Measurements from ENCODE around the gene HSH2D.
A peak's percentile ranks its signal among the peaks of the same experiment; 100 is the strongest.
"Not testable (repeated sequence)": the region's sequence is repeated elsewhere in the genome, so short reads cannot be mapped to it uniquely, and the experiment has no call there.

Gene HSH2D

DNA sequence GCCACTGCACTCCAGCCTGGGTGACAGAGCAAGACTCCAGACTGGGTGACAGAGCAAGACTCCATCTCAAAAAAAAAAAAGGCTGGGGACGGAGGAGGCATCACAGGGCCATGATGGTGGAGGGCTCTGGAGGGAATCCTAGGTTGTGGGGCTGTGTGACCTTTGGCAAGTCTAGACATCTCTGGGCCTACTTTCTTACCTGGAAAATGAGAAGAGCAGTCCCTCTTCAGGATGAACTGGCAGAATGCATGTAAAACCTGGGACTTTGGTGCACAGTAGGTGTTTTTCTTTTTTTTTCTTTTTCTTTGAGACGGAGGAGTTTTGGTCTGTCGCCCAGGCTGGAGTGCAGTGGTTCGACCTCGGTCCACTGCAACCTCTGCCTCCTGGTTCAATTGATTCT lies 16.2 kb downstream of the HSH2D start:
- DNase-seq = no peak

DNA sequence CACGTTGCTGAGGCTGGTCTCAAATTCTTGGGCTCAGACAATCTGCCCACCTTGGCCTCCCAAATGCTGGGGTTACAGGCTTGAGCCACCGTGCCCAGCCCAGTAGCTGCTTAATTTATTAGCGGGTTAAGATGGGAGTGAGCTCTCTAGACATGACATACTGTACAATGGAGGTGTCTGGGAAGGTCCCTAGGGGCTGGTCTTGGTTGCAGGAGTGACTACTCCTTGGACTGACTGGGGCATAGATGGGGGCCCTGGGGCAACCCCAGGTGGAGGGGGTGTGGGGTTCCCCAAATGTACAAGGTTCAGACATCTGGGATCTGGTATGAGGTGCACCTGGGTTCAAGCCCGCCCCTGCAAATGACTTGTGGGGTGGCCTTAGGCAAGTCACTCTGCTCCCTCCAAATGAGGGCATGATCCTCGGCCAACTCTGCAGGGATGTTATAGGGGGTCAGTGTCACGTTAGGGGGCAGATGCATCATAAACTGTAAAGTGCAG lies 17.0 kb downstream of the HSH2D start:
- no peak for DNase-seq

DNA sequence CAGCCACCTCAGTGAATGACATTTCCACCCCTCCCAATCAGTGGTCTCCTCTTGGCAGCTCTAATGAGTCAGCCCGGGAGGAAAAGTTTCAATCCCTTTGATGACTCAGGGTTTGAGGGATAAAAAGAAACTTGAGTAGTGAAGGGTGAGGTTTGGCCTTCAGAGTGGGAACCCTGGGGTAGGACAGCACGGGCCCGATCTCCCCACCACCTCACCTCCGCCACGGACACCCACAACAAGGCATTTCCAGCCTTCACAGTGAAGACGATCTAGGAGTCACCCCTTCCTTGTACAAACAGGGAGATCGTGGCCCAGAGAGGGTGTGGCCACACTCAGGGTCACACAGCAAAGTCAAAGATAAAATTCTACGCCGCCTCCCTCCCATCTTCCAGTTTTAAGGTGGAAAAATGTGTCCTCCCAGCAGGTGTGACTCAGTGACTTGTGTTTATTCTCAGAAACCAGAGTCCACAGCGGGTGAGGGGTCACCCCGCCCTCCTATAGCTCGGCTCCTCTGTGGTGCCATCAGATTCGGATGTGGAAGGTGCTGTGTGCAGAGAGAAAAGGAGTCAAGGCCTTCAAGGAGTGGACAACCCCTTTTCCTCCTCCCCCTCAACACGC lies 17.6 kb downstream of the HSH2D start:
- no peak for DNase-seq

DNA sequence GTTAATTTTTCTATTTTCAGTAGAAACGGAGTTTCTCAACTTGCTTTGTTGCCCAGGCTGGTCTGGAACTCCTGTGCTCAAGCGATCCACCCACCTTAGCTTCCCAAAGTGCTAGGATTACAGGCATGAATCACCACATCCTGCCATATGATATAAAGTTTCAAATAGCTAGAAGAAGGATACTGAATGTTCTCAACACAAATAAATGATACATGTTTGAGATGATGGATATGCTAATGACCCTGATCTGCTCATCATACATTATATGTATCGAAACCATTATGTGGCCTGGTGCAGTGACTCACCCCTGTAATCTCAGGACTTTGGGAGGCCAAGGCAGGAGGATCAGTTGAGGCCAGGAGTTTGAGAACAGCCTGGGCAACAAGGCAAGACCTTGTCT lies 18.4 kb downstream of the HSH2D start:
- DNase-seq = no peak

DNA sequence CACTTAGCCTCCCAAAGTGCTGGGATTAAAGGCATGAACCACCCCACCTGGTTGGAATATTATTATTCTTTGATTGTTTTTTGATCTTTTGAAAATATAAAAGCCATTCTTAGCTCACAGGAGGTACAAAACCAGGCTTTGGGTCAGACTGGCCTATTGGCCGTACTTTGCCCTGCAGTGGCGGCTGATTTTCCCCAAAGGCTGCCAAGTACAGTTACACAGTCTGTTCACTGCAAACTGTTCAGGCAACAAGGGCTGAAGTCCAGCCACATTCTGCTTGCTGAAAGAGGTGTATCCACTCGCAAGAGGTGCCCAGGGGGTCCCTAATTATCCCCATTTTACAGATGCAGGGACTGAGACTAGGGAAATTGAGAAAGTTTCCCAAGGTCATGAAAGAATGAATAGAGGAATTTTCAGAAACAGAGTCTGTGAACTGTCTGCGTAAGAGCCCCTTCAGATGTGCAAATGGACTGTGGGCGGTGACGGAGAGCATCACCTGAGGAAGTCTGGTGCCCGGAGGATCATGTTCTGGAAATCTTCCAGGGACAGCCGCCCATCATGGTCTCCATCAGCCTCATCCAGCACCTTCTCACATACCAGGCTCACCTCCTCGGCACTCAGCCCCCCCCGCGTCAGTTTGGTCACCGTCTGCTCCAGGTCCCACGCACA lies 20.9 kb downstream of the HSH2D start:
- DNase-seq = no peak

DNA sequence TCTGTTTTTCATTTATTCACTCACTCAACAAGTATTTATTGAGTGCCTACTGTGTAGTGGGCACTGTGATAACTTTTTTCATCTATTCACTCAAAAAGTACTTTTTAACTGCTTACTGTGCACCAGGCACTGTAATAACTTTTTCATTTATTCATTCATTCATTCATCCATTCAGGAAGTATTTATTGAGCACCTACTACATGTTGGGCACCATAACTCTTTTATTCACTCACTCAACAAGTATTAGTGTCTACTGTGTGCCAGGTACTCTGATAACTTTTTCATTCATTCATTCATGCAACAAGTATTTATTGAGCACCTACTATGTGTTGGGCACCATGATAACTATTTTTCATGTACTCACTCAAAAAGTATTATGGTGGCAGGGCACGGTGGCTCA lies 22.9 kb downstream of the HSH2D start:
- no peak for DNase-seq

DNA sequence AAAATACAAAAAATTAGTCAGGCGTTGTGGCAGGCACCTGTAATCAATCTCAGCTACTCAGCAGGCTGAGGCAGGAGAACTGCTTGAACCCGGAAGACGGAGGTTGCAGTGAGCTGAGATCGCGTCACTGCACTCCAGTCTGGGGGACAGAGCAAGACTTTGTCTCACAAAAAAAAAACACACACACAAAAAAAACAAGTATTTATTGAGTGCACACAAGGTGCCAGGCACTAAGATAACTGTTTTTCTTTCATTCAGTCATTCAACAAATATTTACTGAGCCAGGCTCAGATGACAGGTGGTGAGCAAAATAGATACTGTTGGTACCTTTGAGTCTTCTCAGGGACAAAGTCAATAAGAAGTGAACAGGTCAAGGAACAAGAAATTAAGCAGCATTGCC lies 23.6 kb downstream of the HSH2D start:
- DNase-seq = no peak

DNA sequence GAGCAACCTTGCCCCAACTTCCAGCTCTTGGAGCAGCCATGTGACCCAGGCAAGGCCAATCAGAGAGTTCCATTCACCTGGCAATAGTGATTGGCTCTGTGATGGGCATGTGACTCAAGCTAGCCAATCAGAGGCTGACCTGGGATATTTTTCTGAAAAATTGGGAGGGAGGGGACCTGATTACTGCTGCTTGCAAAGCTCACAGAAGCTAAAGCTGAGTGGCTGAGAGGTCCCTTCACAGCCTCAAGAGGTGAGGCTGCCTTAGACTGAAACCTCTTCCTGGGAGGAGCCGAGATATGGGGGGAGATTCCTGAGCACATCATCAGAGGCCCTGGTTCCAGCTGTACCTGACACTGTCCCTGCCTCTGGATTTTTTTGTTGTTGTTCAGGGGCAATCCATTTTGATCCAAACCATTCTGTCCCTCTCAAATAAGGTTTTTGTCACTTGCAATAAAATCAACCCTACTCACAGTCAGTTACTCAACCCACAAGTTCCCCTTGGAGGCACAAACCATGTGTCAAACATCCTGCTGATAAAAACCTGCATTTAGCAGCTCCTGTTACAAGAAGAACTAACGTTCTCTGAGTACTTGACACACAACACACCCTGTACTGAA lies 25.1 kb downstream of the HSH2D start:
- DNase-seq = peak; percentile 30 to 37

DNA sequence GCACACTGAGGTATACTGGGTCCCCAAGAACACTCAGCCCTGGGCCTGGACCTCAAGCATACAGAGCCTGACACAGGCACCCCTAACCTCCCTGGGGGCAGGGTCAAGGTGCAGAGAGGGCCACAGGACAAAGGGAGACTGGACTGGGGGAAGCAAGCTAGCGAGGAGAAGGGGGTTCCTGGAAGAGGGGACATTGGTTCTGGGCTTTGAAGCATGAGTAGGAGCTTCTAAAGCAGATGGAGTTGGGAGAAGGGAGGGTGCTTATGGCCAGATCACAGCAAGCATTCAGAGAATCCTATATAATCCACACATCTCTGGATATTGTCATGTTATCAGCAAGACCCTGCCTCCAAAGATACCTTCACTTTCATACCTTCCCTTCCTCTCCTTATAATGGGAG lies 26.6 kb downstream of the HSH2D start:
- no peak for DNase-seq

DNA sequence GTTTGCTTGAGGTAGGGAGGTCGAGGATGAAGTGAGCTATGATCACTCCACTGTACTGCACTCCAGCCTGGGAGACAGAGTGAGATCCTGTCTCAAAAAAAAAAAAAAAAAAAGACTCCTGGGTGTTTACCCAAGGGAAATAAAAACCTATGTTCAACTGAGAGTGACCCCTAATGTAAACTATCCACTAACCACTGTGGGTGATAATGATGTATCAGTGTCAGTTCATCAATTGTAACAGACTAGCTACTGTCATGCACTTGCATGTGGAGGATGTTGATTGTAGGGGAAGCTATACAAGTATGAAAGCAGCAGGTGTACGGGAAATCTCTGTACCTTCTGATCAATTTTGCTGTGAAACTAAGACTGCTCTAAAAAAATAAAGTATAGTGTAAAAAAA lies 32.5 kb downstream of the HSH2D start:
- no peak for DNase-seq

DNA sequence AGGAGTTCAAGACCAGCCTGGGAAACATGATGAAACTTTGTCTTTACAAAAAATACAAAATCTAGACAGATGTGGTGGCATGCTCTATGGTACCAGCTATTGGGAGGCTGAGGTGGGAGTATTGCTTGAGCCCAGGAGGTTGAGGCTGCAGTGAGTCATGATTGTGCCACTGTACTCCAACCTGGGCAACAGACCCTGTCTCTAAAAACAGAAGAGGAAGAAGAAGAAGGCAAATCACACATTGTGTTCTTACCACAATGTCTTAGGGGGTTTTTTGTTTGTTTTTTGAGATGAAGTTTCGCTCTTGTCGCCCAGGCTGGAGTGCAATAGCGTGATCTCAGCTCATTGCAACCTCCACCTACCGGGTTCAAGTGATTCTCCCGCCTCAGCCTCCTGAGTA lies 35.4 kb downstream of the HSH2D start:
- DNase-seq = not testable (repeated sequence)

DNA sequence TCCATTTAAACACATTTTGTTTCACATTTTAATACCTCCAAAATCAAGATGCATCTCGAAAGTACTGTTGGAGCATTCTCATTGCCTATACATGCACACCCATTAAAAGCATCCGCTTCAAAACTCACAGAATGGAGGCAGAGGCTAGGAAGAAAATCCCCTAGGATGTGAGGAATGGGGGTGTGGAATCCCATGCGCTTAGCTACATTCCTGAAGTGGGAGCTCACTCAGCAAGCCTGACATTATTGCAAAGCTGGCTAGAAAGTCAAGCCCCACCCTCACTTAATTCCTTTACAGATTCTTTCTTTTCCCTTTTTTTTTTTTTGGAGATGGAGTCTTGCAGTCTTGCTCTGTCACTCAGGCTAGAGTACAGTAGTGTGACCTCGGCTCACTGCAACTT lies 37.1 kb downstream of the HSH2D start:
- no peak for DNase-seq

DNA sequence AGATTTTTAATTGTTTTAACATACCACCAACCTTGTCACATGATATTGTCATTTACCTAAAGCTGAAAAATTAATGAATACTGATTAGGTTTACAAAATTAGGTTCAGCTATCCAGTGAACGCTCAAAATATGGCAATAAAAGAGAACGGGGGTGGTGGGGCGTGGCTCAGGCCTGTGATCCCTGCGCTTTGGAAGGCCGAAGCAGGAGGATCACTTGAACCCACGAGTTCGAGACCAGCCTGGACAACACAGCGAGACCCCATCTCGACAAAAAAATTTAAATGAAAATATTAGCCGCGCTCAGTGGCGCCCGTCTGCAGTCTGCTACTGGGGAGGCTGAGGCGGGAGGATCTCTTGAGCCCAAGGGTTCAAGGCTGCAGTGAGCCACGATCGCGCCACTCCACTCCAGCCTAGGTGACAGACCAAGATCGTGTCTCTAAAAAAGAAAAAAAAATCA lies 41.2 kb downstream of the HSH2D start:
- DNase-seq = no peak

DNA sequence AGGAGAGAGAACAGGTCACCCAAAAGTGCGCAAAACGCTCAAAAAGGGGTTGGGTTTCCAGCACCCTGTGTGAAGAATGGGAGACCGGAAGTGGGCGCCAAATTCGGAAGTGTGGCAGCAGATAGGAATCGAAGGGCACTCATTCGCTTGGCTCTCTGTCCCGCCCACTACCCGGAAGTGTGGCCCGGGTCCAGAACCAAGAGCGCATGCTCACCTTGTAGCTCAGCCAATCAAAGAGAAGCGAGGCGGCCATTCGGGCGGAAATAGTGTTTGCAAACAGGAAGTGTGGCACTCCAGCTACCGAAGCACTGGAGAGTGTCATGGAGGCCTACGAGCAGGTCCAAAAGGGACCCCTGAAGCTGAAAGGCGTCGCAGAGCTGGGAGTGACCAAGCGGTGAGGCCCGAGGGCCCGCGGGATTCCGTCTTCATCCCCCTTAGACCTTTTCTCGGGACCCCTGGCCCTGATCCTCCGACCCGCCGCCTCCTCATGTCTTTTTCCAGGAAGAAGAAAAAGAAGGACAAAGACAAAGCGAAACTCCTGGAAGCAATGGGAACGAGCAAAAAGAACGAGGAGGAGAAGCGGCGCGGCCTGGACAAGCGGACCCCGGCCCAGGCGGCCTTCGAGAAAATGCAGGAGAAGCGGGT lies 41.8 kb downstream of the HSH2D start, which contains the start of gene FAM32A:
Gene FAM32A (plus strand): TSS at position 288 of the 645 bp plus-strand sequence. CDS start 33 bp downstream, at position 321.
- DNase-seq = peak; percentile 99 to 100

DNA sequence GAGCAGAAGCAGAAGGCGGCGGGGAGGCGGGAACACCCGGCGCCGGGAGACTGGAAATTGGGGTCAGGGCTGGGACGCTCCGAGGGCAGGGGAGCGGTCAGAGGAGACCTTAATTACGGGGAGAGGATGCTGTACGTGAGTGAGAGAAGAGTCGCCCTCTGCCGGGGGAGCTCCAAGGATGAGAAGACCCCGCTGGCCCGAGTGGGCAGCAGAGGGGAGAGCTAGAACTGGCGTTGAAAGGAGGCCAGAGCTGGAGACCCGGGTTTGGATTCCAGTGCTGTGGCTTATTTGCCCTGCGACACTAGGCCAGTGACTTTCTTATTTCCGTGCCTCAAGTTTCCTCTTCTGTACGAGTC lies 42.3 kb downstream of the HSH2D start:
- DNase-seq = peak; percentile 39 to 40

DNA sequence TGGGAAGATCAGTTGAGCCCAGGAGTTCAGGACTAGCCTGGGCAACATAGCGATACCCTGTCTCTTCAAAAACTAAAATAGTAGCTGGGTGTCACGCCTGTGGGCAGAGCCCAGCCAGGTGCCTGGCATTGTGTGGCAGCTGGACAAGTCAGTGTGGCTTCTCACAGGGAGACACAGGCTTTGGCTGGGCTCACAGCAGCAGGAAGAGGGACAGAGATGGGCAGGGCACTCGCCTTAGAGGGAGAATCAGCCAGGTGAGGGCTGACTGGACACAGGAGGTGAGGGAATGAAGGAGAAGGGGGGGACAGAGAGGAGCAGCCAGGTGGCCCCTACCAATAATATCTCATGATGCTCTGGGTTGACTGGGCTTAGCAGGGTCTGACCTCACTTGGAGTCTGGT lies 45.0 kb downstream of the HSH2D start:
- no peak for DNase-seq

DNA sequence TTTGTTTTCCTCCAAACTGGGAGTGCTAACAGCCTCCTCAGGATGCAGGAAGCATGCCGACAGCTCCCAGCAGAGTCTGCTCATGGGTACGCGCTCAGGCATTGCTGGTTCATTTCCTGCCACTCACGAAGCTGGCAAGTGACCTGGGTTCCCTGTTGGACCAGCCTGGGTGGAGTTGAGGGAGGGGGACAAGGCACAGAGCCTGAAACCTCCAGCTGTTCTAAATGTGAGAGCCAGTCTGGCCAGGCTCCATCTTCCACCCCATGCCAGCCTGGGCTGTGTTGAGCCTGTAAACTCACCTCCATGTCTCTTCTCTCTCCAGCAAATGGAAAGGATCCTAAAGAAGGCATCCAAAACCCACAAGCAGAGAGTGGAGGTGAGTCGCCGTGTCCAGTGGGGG lies 46.7 kb downstream of the HSH2D start:
- DNase-seq = no peak

DNA sequence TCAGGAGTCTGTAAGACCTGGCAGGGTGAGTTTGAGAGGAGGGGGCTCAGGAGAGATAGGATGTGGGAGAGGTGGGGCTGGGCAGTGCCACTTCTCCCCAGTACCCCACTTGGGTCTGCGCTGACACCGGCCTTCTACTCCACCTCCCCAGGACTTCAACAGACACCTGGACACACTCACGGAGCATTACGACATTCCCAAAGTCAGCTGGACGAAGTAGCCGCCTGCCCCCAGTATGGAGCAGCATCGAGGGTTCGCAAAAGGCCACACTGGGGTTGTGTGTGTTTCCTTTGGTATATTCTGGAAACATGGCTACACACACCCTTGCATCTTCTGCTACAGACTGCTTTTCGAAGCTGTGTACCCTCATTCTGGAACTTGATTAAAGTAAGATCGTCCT lies 47.3 kb downstream of the HSH2D start:
- no peak for DNase-seq

DNA sequence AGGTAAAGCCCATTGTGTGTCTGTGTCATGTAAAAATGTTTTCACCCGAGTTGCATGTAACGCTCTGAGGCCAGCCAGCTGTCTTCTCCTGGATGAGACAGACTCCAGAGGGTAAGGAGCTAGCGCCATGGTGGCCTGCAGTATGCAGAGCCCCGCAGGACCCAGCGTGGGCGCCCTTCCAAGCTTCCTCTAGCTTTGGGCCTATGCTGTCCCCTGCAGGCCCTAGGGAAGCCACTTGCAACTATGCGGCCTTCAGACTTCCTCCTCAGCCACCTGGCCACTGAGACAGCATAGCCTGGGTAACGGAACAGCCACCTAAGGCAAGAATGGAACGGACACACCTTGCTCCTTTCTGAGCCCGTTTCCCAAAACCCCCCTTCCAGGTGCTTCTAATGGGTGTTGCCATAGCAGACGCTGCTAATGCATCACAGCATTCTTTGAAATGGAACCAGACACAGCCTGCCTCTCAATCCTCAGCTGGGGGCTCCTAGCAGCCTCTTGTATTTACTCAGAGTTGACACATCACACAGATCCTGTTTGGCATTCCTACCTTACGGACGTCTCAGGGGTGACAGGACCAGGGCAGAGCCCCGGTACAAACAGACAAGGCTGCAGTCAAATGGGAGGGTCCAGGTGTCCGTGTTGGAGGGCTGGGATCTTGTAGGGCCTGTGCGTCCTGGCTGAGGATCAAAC lies 47.9 kb downstream of the HSH2D start:
- DNase-seq = no peak

DNA sequence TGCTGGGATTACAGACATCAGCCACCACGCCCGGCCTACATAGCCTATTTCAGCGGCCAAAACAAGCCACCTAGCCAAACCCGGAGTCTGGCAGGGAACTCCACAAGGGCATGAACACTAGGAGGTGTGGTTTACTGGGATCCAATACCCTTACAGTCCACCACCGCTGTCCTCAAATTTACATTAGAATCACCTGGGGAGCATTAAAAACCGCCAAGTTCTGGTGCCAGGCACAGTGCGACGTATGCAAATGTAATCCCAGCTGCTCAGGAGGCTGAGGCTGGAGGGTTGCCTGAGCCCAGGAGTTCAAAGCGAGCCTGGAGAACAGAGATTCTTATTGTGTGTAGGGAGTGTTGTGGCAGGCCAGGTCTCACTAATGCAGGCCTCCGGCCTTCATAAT lies 50.0 kb downstream of the HSH2D start:
- DNase-seq = no peak

DNA sequence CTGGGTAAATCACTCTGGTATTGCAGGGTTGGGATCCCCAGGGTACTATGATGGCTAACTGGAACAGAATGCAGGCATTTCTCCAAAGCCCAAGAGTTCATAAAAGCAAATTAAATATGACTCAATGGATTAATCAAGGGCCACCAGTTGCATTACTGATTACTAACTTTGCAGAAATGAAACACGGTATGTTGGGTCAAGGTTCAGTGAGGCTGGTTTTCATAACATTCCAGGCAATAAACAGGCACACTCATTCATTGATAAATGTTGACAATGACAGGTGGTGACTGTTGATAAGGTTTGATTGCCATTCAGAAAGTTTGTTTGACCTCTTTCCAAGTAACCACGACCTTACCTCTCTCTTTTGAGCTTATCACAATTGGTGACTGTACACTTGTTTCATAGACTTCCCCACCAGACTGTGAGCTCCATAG lies 53.7 kb downstream of the HSH2D start:
- DNase-seq = no peak

DNA sequence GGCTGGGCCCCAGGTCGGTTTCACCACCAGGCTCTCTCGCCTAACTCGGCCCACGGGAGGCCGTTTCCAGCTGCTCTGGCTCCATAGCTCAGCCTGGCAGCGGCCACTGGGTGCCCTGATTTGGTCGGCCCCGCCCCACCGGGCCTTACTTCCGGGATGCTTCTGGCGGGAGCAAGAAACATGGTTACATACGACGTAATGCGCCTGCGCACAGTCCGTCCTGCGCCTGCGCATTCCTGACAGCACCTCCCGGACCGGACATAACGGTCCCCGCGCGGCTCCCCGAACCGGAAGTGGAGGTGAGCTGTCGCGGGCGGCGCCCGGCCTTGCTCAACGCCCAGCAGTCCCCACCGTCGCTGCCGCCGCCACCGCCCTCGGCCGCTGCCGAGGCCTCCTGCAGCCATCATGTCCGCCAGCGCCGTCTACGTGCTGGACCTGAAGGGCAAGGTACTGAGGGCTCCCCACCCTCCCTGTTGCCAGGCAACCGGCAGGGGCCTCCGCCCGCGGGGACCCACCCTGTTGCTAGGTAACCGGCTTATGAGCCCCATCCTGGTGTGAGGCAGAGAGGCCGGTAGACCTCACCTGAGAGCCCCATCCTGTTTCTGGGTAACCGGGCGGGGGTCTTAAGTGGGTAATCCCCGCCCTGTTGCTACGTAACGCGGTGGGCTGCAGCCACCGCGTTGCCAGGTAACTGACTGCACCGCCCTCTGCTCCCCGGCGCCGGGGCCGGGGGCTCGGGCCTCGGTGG lies 54.3 kb downstream of the HSH2D start, which contains the start of gene AP1M1:
Gene AP1M1 (plus strand): TSS at position 290 of the 748 bp plus-strand sequence. CDS start 116 bp downstream, at position 406.
- DNase-seq = peak; percentile 98

All from CD4-positive, alpha-beta T cell treated with Interleukin-4 for 1 hour (primary cell).